ENCODE results near the gene EHMT1.
"Not testable (repeated sequence)": the region's sequence is repeated elsewhere in the genome, so short reads cannot be mapped to it uniquely, and the experiment has no call there.

Gene EHMT1

DNA sequence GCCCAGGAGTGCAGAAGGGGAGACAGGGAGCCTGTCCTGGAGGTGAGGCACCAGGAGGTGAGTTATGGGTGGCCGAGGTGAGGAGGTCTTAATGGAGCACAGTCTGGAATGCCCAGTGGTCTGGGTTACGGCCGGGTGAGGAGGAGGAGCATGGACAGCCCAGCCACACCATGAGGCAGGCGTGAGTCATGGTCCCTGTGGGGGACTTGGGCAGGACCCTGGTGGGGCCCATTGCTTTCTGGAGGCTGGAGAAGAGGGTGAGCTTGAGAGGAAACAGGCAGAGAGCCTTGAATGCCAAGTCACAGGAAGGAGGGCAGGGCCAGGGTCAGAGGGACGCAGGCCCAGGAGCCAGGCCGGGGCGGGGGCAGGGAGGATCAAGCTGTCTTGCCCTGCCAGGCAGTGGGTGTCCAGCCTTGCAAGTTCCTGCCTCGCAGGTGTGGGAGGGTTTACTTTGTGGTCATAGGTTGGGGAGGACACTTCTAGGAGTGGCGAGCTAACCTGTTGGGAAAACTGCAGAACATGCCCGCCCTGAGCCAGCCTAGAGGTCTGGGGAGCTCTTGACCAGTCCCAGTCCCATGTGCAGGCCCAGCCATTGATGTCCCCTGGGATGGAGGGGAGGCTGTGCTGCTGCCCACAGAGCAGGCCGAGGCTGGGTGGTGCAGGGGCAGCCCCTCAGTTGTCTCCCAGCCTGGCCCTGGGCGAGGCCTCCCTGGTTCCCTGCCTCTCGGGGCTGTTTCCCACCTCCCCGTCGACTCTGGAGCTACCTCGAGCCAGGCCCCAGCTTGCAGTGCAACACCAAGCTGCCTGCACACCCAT lies 261.6 kb downstream of the EHMT1 start:
- no peak for DNase-seq (ENCODE audit: low read depth, low spot score)
- H3K4me3 ChIP-seq (ENCODE audit: low read length): no peak overlapping the region

DNA sequence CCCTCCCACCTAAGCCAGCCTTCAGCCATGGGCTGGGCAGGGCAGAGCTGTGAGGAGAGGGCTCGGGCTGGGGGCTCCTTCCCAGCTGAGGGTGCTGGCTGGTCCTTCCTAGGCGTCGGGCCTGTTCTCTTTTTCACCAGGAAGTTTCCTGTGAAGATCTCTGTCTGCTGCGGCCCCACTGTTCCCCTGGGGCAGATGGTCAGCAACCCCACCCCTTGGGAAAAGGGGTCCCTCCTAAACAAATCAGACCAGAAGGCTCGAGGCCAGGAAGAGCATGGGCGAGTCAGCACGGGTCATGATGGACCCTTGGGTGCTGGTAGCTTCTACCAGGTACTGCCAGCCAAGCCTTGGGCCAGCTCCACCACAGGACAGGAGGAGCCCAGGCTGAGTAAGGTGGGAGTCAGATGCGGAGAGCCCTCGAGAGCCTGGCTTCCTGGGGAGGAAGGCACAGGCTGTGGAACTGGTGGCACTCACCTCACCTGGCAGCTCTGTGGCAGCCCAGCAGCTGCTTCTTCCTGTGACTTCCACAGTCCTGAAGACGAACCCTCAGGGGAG lies 262.2 kb downstream of the EHMT1 start:
- H3K4me3 ChIP-seq (ENCODE audit: low read length): no peak overlapping the region
- no peak for DNase-seq (ENCODE audit: low read depth, low spot score)

DNA sequence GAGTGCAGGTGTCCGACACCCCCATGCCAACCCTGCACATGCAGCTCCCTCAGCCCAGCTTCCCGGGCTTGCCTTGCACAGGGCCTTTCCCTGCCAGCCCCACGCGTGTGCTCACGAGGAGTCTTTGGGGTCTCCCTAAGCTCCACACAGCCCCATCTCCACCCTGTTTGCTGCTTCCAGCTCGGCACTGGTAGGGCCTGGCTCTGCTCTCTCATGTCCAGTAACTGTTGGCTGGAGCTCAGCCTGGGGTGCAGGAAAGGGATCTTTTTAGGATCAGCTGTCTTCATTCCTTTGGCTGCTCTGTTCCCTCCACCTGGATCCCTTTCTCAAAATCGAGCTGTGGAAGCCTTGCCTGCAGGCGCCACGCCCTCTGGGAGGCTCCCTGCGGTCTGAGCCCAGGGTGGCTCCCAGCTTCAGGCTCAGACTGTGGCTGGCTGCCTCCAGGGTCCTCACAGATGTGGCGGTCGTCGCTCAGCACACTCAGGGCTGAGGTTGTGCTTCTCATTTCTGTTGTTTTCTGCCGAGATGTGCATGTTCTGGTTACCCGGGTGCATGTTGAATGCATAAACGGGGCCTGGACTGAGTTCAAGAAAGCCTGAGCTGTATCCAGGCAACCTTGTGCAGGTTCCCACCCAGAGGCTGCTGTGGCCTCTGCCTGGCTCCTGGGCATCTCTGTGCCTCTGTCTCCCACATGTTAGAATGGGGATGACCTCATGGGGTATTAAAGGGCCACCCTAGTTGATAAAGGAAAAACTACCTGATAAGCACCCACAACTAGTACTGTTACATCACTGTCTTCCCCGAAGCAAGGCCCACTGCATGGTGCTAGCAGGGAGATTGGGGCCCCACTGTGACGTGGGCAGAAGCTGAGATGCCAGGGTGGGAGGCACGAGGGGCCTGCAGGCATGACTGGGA lies 263.0 kb downstream of the EHMT1 start:
- no peak overlapping the region for H3K4me3 ChIP-seq (ENCODE audit: low read length)
- DNase-seq (ENCODE audit: low read depth, low spot score): no peak

DNA sequence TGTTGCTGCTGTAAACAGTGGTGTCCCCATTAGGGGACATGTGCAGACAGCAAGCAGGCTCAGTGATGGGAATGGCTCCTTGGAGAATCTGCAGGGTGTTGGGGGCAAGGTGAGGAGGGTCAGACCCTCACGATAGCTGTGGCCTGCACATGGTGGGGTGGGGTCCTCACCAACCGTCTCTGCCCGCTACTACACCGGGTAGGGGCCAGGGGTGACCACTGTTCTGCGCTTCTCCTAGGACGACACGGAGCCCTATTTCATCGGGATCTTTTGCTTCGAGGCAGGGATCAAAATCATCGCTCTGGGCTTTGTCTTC lies 263.7 kb downstream of the EHMT1 start:
- DNase-seq (ENCODE audit: low read depth, low spot score): no peak
- H3K4me3 ChIP-seq (ENCODE audit: low read length): no peak overlapping the region

DNA sequence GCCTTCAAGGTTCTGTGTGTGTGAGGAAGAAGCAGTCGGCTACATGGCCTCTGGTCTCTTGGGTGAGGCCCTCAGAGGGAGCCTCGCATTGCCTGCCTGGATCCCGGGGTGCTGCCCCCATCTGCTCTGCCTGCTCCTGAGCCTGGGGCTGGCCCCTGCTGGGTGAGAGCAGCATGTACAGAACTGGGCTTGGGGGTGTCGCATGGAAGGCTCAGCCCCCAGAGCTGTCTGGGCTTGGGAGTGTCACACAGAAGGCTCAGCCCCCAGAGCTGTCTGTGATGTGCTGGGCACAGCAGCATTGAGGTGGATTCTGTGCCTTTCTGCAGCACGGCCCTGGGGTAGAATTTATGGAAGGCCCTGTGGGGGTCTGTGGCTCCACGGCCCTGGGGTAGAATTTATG lies 265.2 kb downstream of the EHMT1 start:
- H3K4me3 ChIP-seq (ENCODE audit: low read length); DNase-seq (ENCODE audit: low read depth, low spot score): not testable (repeated sequence)

DNA sequence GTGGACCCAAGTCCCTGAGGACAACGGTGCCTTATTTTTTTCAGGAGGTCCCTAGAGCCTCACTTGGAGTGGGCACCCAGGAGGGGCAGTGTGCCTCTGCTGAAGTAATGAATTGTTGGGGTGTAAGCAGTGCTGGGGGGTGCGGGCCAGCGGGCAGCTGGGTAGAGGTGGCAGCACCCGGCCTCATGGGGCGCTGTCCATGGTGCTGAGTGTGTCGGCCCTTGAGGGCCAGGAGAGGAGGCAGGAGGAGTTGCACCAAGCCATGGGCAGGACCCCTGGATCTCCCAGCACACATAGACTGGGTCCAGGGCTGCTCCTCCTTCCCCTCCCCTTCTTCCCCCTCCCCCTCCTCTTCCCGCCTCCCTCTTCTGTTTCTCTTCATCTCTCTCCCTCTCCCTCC lies 265.7 kb downstream of the EHMT1 start:
- not testable (repeated sequence) for H3K4me3 ChIP-seq (ENCODE audit: low read length); DNase-seq (ENCODE audit: low read depth, low spot score)

DNA sequence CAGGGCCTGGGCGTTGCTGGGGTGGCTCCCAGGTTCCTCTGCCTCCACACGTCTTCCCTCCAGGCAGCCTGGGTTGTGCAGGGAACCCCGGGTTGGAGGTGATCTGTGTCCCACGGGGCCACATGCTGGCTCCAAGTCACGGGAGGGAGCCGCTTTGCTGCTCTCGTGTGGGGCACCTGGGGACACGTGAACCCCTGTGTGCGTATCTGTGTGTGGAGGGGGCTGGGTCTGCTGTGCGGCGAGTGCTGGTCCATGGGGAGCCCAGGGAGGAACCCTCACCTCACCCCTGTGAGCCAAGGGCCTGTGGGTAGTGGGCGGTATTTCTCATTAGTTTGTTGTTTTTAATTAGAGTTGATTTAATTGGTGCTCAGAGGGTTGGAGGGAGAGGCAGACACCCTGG lies 266.3 kb downstream of the EHMT1 start:
- DNase-seq (ENCODE audit: low read depth, low spot score); H3K4me3 ChIP-seq (ENCODE audit: low read length): not testable (repeated sequence)

All from Jurkat, Clone E6-1 (cell line).